SK-N-SH (cell line): ENCODE measurements around the gene MPZ. TPM values are rescaled to one million over a fixed set of nuclear protein-coding genes. Genes with fewer than 3 reads are reported as not detected.

Experiments
- CTCF ChIA-PET: fragments of 300-600, 350-600 bp; formaldehyde crosslinking; extraction: SDS; loops from one replicate; lab custom pipeline; 2021; lab: Yijun Ruan, JAX
- POLR2A ChIA-PET: fragments of 350-600 bp; sonication (Branson Sonifier 250); formaldehyde crosslinking; extraction: SDS; loops from one replicate; lab custom pipeline; 2020; ENCODE audit warnings: antibody characterized with exemption, inconsistent platforms; lab: Yijun Ruan, JAX
- DNase-seq: peaks from one replicate; pipeline ENCODE4 v3.0.0; 2012
- H2AFZ ChIP-seq: fragments of 200-600 bp; sonication (generic); 2 replicates; pipeline ENCODE4 v1.8.1; 2016; ENCODE audit warnings: antibody characterized with exemption, mild to moderate bottlenecking, low read depth
- H3F3A ChIP-seq: fragments of 200-600 bp; sonication (generic); replicated peaks from 2 replicates; pipeline ENCODE3; 2016; ENCODE audit warnings: antibody characterized with exemption, mild to moderate bottlenecking; ENCODE audit not compliant: insufficient read depth
- H3K27ac ChIP-seq, 2 experiments: fragments of 200-500 bp in 1 of 2; fragments of 200-600 bp in 1 of 2; sonication (Bioruptor generic) in 1 of 2; sonication (generic), shearing (Covaris generic) in 1 of 2; 2 replicates each; pipeline versions ENCODE4 v1.5.1 to v1.6.1; 2014 to 2016; ENCODE audit warnings: low read depth in 2 of 2, inconsistent platforms in 1 of 2, low read length in 1 of 2, mild to moderate bottlenecking in 1 of 2, mixed read lengths in 1 of 2
- H3K27me3 ChIP-seq: fragments of 200-600 bp; sonication (generic), shearing (Covaris generic); 2 replicates; pipeline ENCODE4 v1.6.1; 2016; ENCODE audit warnings: mixed run types; ENCODE audit not compliant: insufficient read depth
- H3K36me3 ChIP-seq, 2 experiments: fragments of 200-500 bp in 1 of 2; fragments of 200-600 bp in 1 of 2; sonication (Bioruptor generic) in 1 of 2; sonication (generic) in 1 of 2; replicated peaks in 1 of 2; 2 replicates each; pipeline versions ENCODE3 to v1.5.1; 2014 to 2016; ENCODE audit warnings: low read length in 1 of 2, mild to moderate bottlenecking in 1 of 2; ENCODE audit not compliant: insufficient read depth in 2 of 2, control insufficient read depth in 1 of 2
- H3K4me1 ChIP-seq, 2 experiments: fragments of 200-500 bp in 1 of 2; fragments of 200-600 bp in 1 of 2; sonication (Bioruptor generic) in 1 of 2; sonication (generic), shearing (Covaris generic) in 1 of 2; 2 replicates each; pipeline versions ENCODE4 v1.5.1 to v1.6.1; 2014 to 2016; ENCODE audit warnings: low read depth in 1 of 2, low read length in 1 of 2, mixed run types in 1 of 2; ENCODE audit not compliant: insufficient read depth in 2 of 2, control insufficient read depth in 1 of 2
- H3K4me2 ChIP-seq: fragments of 200-600 bp; sonication (generic), shearing (Covaris generic); 2 replicates; pipeline ENCODE4 v1.6.1; 2017; ENCODE audit warnings: mixed run types
- H3K4me3 ChIP-seq, 2 experiments: fragments of 200-500 bp in 1 of 2; fragments of 200-600 bp in 1 of 2; sonication (Bioruptor generic) in 1 of 2; sonication (generic), shearing (Covaris generic) in 1 of 2; 2 replicates each; pipeline versions ENCODE4 v1.5.1 to v1.8.1; 2014 to 2016; ENCODE audit warnings: low read depth in 2 of 2, inconsistent platforms in 1 of 2, low read length in 1 of 2, mild to moderate bottlenecking in 1 of 2, mixed read lengths in 1 of 2, moderate library complexity in 1 of 2
- H3K79me2 ChIP-seq: fragments of 200-600 bp; sonication (generic); 2 replicates; pipeline ENCODE4 v1.8.1; 2017; ENCODE audit warnings: mild to moderate bottlenecking; ENCODE audit not compliant: insufficient read depth
- H3K9ac ChIP-seq: fragments of 200-600 bp; sonication (generic); 2 replicates; pipeline ENCODE4 v1.6.1; 2017; ENCODE audit warnings: mixed run types
- H3K9me2 ChIP-seq: fragments of 200-600 bp; sonication (generic); 2 replicates; pipeline ENCODE4 v1.6.1; 2017; ENCODE audit warnings: mixed run types
- H3K9me3 ChIP-seq: fragments of 200-600 bp; sonication (generic); 2 replicates; pipeline ENCODE4 v1.6.1; 2017; ENCODE audit warnings: mixed run types, mild to moderate bottlenecking, moderate library complexity
- H4K20me1 ChIP-seq: fragments of 200-600 bp; sonication (generic); 2 replicates; pipeline ENCODE4 v1.6.1; 2017; ENCODE audit warnings: mild to moderate bottlenecking, mixed run types; ENCODE audit not compliant: insufficient read depth
- EP300 ChIP-seq, 2 experiments: IDR thresholded peaks; 2 replicates each; pipeline versions ENCODE4 v1.4.0 to v1.6.1; 2012; ENCODE audit warnings: borderline replicate concordance in 1 of 2, low read depth in 1 of 2, low read length in 1 of 2
- EZH2phosphoT487 ChIP-seq: fragments of 200-600 bp; sonication (generic); IDR thresholded peaks from 2 replicates; pipeline ENCODE4 v1.6.1; 2017; ENCODE audit warnings: low read depth, mixed run types, mild to moderate bottlenecking, antibody characterized with exemption, moderate library complexity, borderline replicate concordance
- FOSL2 ChIP-seq: IDR thresholded peaks from 2 replicates; pipeline ENCODE4 v1.4.0; 2012; ENCODE audit warnings: low read depth, mild to moderate bottlenecking, moderate library complexity, borderline replicate concordance
- FOXM1 ChIP-seq: IDR thresholded peaks from 2 replicates; pipeline ENCODE4 v1.4.0; 2012; ENCODE audit warnings: low read depth, mild to moderate bottlenecking
- GATA2 ChIP-seq: sonication (generic); formaldehyde crosslinking; IDR thresholded peaks from 2 replicates; pipeline ENCODE4 v1.5.0; 2020; ENCODE audit warnings: mild to moderate bottlenecking, missing genetic modification reagents
- JUND ChIP-seq: IDR thresholded peaks from 2 replicates; pipeline ENCODE4 v1.4.0; 2012
- MEF2A ChIP-seq: IDR thresholded peaks from 2 replicates; pipeline ENCODE4 v1.4.0; 2012; ENCODE audit warnings: low read depth, borderline replicate concordance
- RAD21 ChIP-seq: IDR thresholded peaks from 2 replicates; pipeline ENCODE4 v1.6.1; 2012; ENCODE audit warnings: mild to moderate bottlenecking, low read length
- RCOR1 ChIP-seq: fragments of 150-350 bp; IDR thresholded peaks from 2 replicates; pipeline ENCODE4 v1.6.1; 2017; ENCODE audit warnings: antibody characterized with exemption, low read length
- SMC3 ChIP-seq: IDR thresholded peaks from 2 replicates; pipeline ENCODE4 v1.6.1; 2012; ENCODE audit warnings: low read depth, low read length, improper control_type of control experiment
- TAF1 ChIP-seq: IDR thresholded peaks from 2 replicates; pipeline ENCODE4 v1.6.1; 2012; ENCODE audit warnings: low read depth, mild to moderate bottlenecking, low read length, moderate library complexity, borderline replicate concordance
- WGBS: methylation state at CpG from one replicate; pipeline ENCODE4 v1.1.6; 2017; ENCODE audit warnings: low lambda C conversion rate; 5-methylcytosine and 5-hydroxymethylcytosine counted together
- polyA plus RNA-seq, 3 experiments: library from polyadenylated mRNA; depleted of rRNA; stranded (reverse); fragments of >200 nt; gene quantifications; 2 replicates each; pipeline ENCODE4 v1.2.3, GENCODE V29; 2012

Gene MPZ
- polyA plus RNA-seq, 1 of the 3 experiments (the other 2 are of a cell fraction) = 2.4 TPM

- H3K9ac ChIP-seq = no peak overlapping the region
- no peaks in the 10 kb centered on the region for H3K36me3 ChIP-seq
- peaks cover 8% of the 10 kb centered on the region; the same call in 1 of the 2 replicates for H3K9me3 ChIP-seq
- no peaks in the 10 kb centered on the region for H3F3A ChIP-seq
- TF ChIP-seq TAF1 (no peak), RCOR1 (no peak), SMC3 (no peak)
- TF ChIP-seq, all 33 proteins: peak for 0
- 45% methylated on average over 9 of the region's 9 CpGs for WGBS
- Histone ChIP-seq H3K27ac (no peak overlapping the region), H4K20me1 (no peaks in the 10 kb centered on the region), H3K4me3 (no peak overlapping the region), H3K9me2 (no peaks in the 10 kb centered on the region), H3K4me2 (no peak overlapping the region), H3K79me2 (no peaks in the 10 kb centered on the region), H3K4me1 (peaks cover 0 to 8% of the 10 kb centered on the region in 2 experiments; a peak in 1 of 4 replicates), H3K27me3 (peaks cover 32% of the 10 kb centered on the region), H2AFZ (no peak overlapping the region)
- ChIA-PET POLR2A (no interaction called here), CTCF (interaction anchor here (0.7 to 1.4 kb wide), 8 partner anchors 31 to 122 kb away, joined by 3 to 4 read pairs (median 3); partner anchors contain the start of gene APOA2)
- DNase-seq = no peak
These were observed 49.1 kb downstream of the MPZ start for GRCh38 chr1:161260376-161261260.

- no peak overlapping the region for H3K4me3 ChIP-seq
- no peak for TF ChIP-seq MEF2A
- TF ChIP-seq GATA2 (CRISPR knock-in tag) = no peak
- TF ChIP-seq RAD21 = no peak
- TF ChIP-seq EZH2phosphoT487 = no peak
- no peak for TF ChIP-seq SMC3
- no peak for TF ChIP-seq JUND
- no peak for TF ChIP-seq TAF1
- no peak for TF ChIP-seq FOSL2
- no peak for TF ChIP-seq EP300 (IDR thresholded peaks at IDR 0.05; ENCODE audit: borderline replicate concordance in 1 of 2, low read depth in 1 of 2, low read length in 1 of 2)
- TF ChIP-seq FOXM1 = no peak
- TF ChIP-seq, all 33 proteins: peak for 0
- Histone ChIP-seq H3K27me3 (peaks cover 32% of the 10 kb centered on the region), H3F3A (no peaks in the 10 kb centered on the region), H3K4me2 (no peak overlapping the region), H3K9me3 (peaks cover 8% of the 10 kb centered on the region; the same call in 1 of the 2 replicates), H3K4me1 (peaks cover 0 to 8% of the 10 kb centered on the region in 2 experiments; a peak in 1 of 4 replicates), H3K9ac (no peak overlapping the region), H3K79me2 (no peaks in the 10 kb centered on the region), H3K27ac (no peak overlapping the region), H3K9me2 (no peaks in the 10 kb centered on the region), H3K36me3 (no peaks in the 10 kb centered on the region), H2AFZ (no peak overlapping the region), H4K20me1 (no peaks in the 10 kb centered on the region)
- ChIA-PET POLR2A (no interaction called here), CTCF (interaction anchor here (0.8 to 1.4 kb wide), 3 partner anchors 31 to 122 kb away, joined by 3 to 4 read pairs (median 3); no protein-coding TSS in a partner anchor)
- 27% methylated on average over 1 of the region's 1 CpG for WGBS
- DNase-seq = no peak
These were observed 50.0 kb downstream of the MPZ start for GRCh38 chr1:161259765-161260164.
